Left lung (tissue), 10 donors: Measurements from ENCODE around the gene DNAAF2. TPM values are rescaled to one million over a fixed set of nuclear protein-coding genes. Genes with fewer than 3 reads are reported as not detected.

Experiments used
- ATAC-seq: fragments of 200-7000 bp; cut with Tn5 transposase; one replicate; pipeline ENCODE4 v1.9.1; 2020; ENCODE audit warnings: moderate library complexity
- DNase-seq, 4 donors: peaks; one replicate each; pipeline ENCODE4 v3.0.0-alpha.2; 2013 to 2020
- H3K27ac ChIP-seq, 2 donors: fragments of 200-600 bp; sonication (generic) in 1 of 2; one replicate each; pipeline versions ENCODE4 v1.5.0 to v1.8.0; 2020 to 2021
- H3K27me3 ChIP-seq, 2 donors: fragments of 200-600 bp; sonication (generic) in 1 of 2; one replicate each; pipeline versions ENCODE4 v1.5.0 to v1.8.0; 2020 to 2021
- H3K36me3 ChIP-seq, 2 donors: fragments of 200-600 bp; sonication (generic) in 1 of 2; one replicate each; pipeline versions ENCODE4 v1.5.0 to v1.8.0; 2020 to 2021
- H3K4me1 ChIP-seq, 2 donors: fragments of 200-600 bp; one replicate each; pipeline ENCODE4 v1.8.0; 2021
- H3K4me3 ChIP-seq, 2 donors: fragments of 200-600 bp; sonication (generic) in 1 of 2; one replicate each; pipeline versions ENCODE4 v1.5.0 to v1.8.0; 2020 to 2021; ENCODE audit warnings: mild to moderate bottlenecking in 1 of 2
- H3K9me3 ChIP-seq, 2 donors: fragments of 200-600 bp; sonication (generic) in 1 of 2; one replicate each; pipeline versions ENCODE4 v1.5.0 to v1.8.0; 2020 to 2021
- CTCF ChIP-seq, 2 donors: fragments of 200-600 bp; sonication (generic) in 1 of 2; IDR thresholded peaks; one replicate each; pipeline versions ENCODE4 v1.5.0 to v1.8.0; 2021; ENCODE audit warnings: antibody characterized with exemption in 2 of 2
- intact Hi-C, 2 donors: fragments of 100-400 bp; cut with DNase I; formaldehyde crosslinking; loops; one replicate each; pipeline versions ENCODE4 v1.11.2 to v1.14.2; 2022
- polyA plus RNA-seq, 6 donors: library from polyadenylated mRNA; unstranded; fragments of 120-200 nt; gene quantifications; one replicate each; pipeline ENCODE4 v1.2.1, GENCODE V29; 2013; ENCODE audit not compliant: insufficient read length in 6 of 6
- total RNA-seq, 2 donors: library from RNA; stranded (reverse); fragmentation: NEBNext Ultra II Directional; extraction: Animal tissue kit (Norgen Biotek cat#: 25700); gene quantifications; one replicate each; pipeline ENCODE4 v1.2.1, GENCODE V29; 2021
- donor health status: DM: no; HTN: yes; CAD: no.
- donor health status: DM: no; HTN: no; CAD: no.

DNAAF2 gene
- total and polyA plus RNA-seq, 8 donors, result 5.4 to 17.7 (median 14.6) TPM

- DNase-seq (peak; percentile 86 to 98 (median 92)), ATAC-seq (peak; percentile 91)
- H3K9me3 ChIP-seq, result no peaks in the 10 kb centered on the region
- H3K27me3 ChIP-seq, result no peaks in the 10 kb centered on the region
- TF ChIP-seq CTCF (IDR thresholded peaks at IDR 0.05), result no peak
- H3K4me1 ChIP-seq, result peaks cover 5 to 23% of the 10 kb centered on the region in 2 donors
- intact Hi-C loops, result no loop called here
- H3K36me3 ChIP-seq, result peaks cover 0 to 9% of the 10 kb centered on the region in 2 donors
- peak within 1 kb of the TSS; percentile 97 to 98 for H3K27ac ChIP-seq
- peak within 1 kb of the TSS; percentile 68 to 95 for H3K4me3 ChIP-seq
These were observed 36.4 kb downstream of the DNAAF2 start, which contains the start of gene LRR1 for GRCh38 chr14:49598485-49599300. Gene LRR1, plus strand, starts transcription at chr14:49598940. Its CDS starts 81 bp downstream, at chr14:49599021.

GRCh38 chr14:49598189-49598484, 36.9 kb downstream of the DNAAF2 start:
- no peak for TF ChIP-seq CTCF (IDR thresholded peaks at IDR 0.05)
- DNase-seq (no peak), ATAC-seq (peak; percentile 31)
- H3K27ac ChIP-seq, result peak overlapping the region; percentile 97 to 98
- H3K4me1 ChIP-seq, result peaks cover 5 to 23% of the 10 kb centered on the region in 2 donors
- peaks cover 0 to 7% of the 10 kb centered on the region in 2 donors for H3K36me3 ChIP-seq
- H3K27me3 ChIP-seq, result no peaks in the 10 kb centered on the region
- intact Hi-C loops, result no loop called here
- no peaks in the 10 kb centered on the region for H3K9me3 ChIP-seq
- peak overlapping the region; percentile 68 to 95 for H3K4me3 ChIP-seq

- H3K4me1 ChIP-seq, result peaks cover 5 to 9% of the 10 kb centered on the region in 2 donors
- H3K4me3 ChIP-seq, result no peak overlapping the region
- TF ChIP-seq CTCF (IDR thresholded peaks at IDR 0.05), result no peak
- peak overlapping the region in 1 of 2 donors; percentile 37 for H3K27ac ChIP-seq
- ATAC-seq (peak; percentile 30), DNase-seq (peak in 2 of 4 donors; percentile 26 to 78)
- no peaks in the 10 kb centered on the region for H3K36me3 ChIP-seq
- no peaks in the 10 kb centered on the region for H3K27me3 ChIP-seq
- H3K9me3 ChIP-seq, result no peaks in the 10 kb centered on the region
- intact Hi-C loops, result no loop called here
These were observed 40.5 kb downstream of the DNAAF2 start for GRCh38 chr14:49594347-49595091.

- DNase-seq (no peak), ATAC-seq (no peak)
- Histone ChIP-seq H3K36me3 (no peaks in the 10 kb centered on the region), H3K27me3 (no peaks in the 10 kb centered on the region), H3K27ac (no peak overlapping the region), H3K9me3 (no peaks in the 10 kb centered on the region), H3K4me1 (peaks cover 5 to 9% of the 10 kb centered on the region in 2 donors), H3K4me3 (no peak overlapping the region)
- intact Hi-C loops, result no loop called here
- no peak for TF ChIP-seq CTCF (IDR thresholded peaks at IDR 0.05)
These were observed 42.0 kb downstream of the DNAAF2 start for GRCh38 chr14:49593016-49593415.

GRCh38 chr14:49589387-49589786, 45.7 kb downstream of the DNAAF2 start:
- intact Hi-C loops, result no loop called here

More at GRCh38 chr14:49589387-49589786, 45.7 kb downstream of the DNAAF2 start:
- no peak for DNase-seq
- H3K4me1 ChIP-seq, result peaks cover 4 to 22% of the 10 kb centered on the region in 2 donors
- TF ChIP-seq CTCF (IDR thresholded peaks at IDR 0.05), result no peak
- no peak for ATAC-seq
- H3K36me3 ChIP-seq, result peaks cover 0 to 5% of the 10 kb centered on the region in 2 donors
- no peak overlapping the region for H3K27ac ChIP-seq
- H3K27me3 ChIP-seq, result no peaks in the 10 kb centered on the region
- no peak overlapping the region for H3K4me3 ChIP-seq
- no peaks in the 10 kb centered on the region for H3K9me3 ChIP-seq
